UCSD-AML1 (cell line): ENCODE measurements around the gene PTPN3.
"Not testable (repeated sequence)": the region's sequence is repeated elsewhere in the genome, so short reads cannot be mapped to it uniquely, and the experiment has no call there.

Experiments
- DNase-seq: peaks from one replicate; lab custom pipeline; 2025; ENCODE audit not compliant: unreplicated experiment; lab: John Stamatoyannopoulos, UW

PTPN3 gene

GRCh38 chr9:109403116-109403515 lies 95.0 kb downstream of the PTPN3 start:
- no peak for DNase-seq

- no peak for DNase-seq
Observed at GRCh38 chr9:109401990-109402318, 96.2 kb downstream of the PTPN3 start.

GRCh38 chr9:109401169-109401989 lies 96.7 kb downstream of the PTPN3 start:
- peak; percentile 19 for DNase-seq

GRCh38 chr9:109399258-109399767 lies 98.8 kb downstream of the PTPN3 start:
- no peak for DNase-seq

- no peak for DNase-seq
Observed at GRCh38 chr9:109391176-109391575, 106.9 kb downstream of the PTPN3 start.

- no peak for DNase-seq
Observed at GRCh38 chr9:109387856-109388255, 110.3 kb downstream of the PTPN3 start.

GRCh38 chr9:109387206-109387605 lies 110.9 kb downstream of the PTPN3 start:
- no peak for DNase-seq

GRCh38 chr9:109385499-109385898 lies 112.6 kb downstream of the PTPN3 start:
- no peak for DNase-seq

GRCh38 chr9:109383947-109384346 lies 114.2 kb downstream of the PTPN3 start:
- DNase-seq: no peak

GRCh38 chr9:109383356-109383755 lies 114.8 kb downstream of the PTPN3 start:
- DNase-seq: no peak

GRCh38 chr9:109382585-109382984 lies 115.5 kb downstream of the PTPN3 start:
- DNase-seq: no peak

- no peak for DNase-seq
Observed at GRCh38 chr9:109382182-109382581, 115.9 kb downstream of the PTPN3 start.

- no peak for DNase-seq
Observed at GRCh38 chr9:109381011-109381729, 116.9 kb downstream of the PTPN3 start.

- DNase-seq: no peak
Observed at GRCh38 chr9:109379513-109379912, 118.6 kb downstream of the PTPN3 start.

- no peak for DNase-seq
Observed at GRCh38 chr9:109378316-109378715, 119.8 kb downstream of the PTPN3 start.

- no peak for DNase-seq
Observed at GRCh38 chr9:109372246-109372645, 125.9 kb downstream of the PTPN3 start.

GRCh38 chr9:109371374-109371773 lies 126.7 kb downstream of the PTPN3 start:
- DNase-seq: no peak

- no peak for DNase-seq
Observed at GRCh38 chr9:109369285-109369684, 128.8 kb downstream of the PTPN3 start.

- no peak for DNase-seq
Observed at GRCh38 chr9:109360771-109361170, 137.3 kb downstream of the PTPN3 start.

GRCh38 chr9:109358968-109359603 lies 139.0 kb downstream of the PTPN3 start:
- not testable (repeated sequence) for DNase-seq

- no peak for DNase-seq
Observed at GRCh38 chr9:109355564-109356297, 142.4 kb downstream of the PTPN3 start.
